ENCODE data around the gene HIVEP3.

GRCh38 chr1:41521766-41522165 lies 397.0 kb downstream of the HIVEP3 start:
- TF ChIP-seq CTCF (IDR thresholded peaks at IDR 0.05) = no peak
- no peak for TF ChIP-seq EZH2 (IDR thresholded peaks at IDR 0.05)
- TF ChIP-seq EZH2phosphoT487 (IDR thresholded peaks at IDR 0.05) = no peak
